LoVo (cell line): ENCODE data around the gene TMEM191B.
"Not testable (repeated sequence)": the region's sequence is repeated elsewhere in the genome, so short reads cannot be mapped to it uniquely, and the experiment has no call there.

Experiments
- DNase-seq: peaks from one replicate; pipeline ENCODE4 v3.0.0-alpha.2; 2016; ENCODE audit warnings: low spot score

Gene TMEM191B

DNA sequence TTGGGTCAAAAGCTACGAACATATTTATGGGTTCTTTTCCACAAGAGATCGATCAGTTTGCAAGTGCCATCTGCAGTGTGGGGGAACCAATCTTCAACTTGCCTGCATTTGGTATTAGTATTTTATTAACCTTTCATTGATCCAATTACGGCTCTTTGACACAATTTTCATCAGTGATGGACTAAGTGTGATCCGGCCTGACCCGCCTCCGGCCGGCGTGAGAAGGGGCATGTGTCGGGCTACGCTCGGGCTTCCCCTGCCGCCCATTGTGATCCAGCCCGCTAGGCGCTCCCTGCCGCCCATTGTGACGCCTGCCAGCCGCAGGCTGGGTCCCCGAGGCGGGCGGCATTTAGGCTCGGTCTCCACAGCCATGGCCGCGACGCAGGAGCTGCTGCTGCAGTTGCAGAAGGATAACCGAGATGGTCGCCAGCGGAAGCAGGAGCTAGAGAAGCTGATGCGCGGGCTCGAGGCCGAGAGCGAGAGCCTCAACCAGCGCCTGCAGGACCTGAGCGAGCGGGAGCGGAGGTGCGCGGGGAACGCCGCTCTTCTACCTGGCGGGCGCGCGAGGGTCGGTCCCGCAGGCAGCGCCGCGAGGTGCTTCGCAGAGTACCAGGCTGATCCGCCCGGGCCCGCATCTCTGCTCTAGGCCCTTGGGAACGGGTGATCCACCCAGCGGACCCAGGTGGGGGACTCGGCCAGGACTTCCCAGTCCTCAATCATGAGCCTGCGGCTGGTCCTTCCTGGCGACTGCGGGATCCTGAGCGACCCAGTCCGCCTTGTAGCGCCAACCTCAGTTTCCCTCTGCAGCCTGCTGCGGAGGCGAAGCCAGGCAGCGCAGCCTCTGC, at the start of gene TMEM191B:
TMEM191B (plus strand) TSS at position 51 of the 845 bp plus-strand sequence; CDS start at position 230, 179 bp downstream.
- DNase-seq = not testable (repeated sequence)

DNA sequence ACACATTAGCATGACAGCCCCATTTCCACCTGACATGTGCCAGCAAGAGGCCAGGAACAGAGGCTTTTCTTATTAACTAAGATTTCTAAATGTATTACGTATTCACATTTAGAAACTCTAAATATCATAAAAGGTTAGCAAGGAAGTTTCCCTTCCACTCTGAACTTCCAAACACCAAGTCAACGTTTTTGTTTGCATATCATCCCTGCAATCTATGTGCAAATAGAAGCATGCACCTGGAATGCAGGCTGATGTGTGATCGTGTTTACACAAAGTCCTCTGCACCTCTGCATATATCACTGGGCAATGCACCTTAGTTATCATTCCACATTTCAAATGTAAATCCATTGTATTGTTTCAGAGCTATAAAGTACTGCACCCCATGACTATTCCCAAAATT, 31.4 kb upstream of the TMEM191B start:
- DNase-seq = not testable (repeated sequence)

DNA sequence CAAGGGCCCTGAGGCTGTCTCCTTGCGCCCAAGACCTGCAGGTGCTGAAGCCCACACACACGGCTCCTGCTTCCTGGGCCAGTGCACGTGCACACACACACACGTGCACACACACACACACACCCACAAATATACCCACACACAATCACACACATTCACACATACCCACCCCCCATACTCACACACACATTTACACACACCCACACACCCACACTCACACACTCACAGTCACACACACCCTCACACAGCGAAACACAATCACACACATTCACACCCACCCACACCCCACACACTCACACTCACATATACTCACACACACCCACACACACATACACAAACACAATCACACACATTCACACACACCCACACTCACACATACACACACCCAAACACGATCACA, 16.3 kb upstream of the TMEM191B start:
- DNase-seq = not testable (repeated sequence)

DNA sequence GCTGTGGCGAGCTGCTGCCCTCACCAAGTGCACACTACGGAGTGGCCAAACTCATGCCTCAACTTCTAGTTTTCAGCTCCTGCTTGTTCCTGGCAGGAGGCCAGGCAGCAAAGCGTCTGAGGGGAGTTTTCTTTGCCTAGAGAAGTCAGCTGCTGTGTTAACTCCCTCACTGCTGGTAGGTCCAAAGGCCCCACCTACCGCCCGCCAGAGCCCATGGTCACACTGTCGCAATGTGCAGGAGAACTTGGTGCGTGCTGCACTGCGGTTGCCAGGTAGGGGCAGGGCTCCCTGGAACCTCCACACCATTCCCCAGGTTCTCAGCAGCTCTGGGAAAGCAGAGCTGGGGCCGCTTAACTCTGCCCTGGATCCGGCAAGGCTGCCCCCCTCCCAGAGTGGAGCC, 15.2 kb upstream of the TMEM191B start:
- not testable (repeated sequence) for DNase-seq

GRCh38 chr22:18513454-18513853, 14.1 kb upstream of the TMEM191B start:
- DNase-seq = not testable (repeated sequence)

DNA sequence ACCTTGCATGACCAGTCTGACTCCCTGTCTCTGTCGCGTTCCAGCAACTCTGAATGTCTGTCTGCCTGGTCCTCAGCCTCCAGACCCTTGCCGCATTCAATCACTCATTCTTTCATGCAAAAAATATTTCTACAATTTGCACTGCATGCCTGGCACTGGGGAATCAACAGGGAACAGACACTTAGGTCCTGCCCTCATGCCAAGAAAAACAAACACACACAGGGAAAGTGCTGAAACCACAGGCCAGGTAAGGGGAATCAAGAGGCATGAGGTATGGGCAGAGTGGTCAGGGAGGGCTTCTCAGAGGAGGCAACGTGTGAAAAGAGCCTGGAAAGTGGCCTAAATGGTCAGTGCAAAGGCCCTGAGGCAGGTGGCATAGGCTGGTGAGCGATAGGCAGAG, 9.5 kb upstream of the TMEM191B start, which contains the start of gene GGTLC3:
GGTLC3 (minus strand) TSS at position 101 of the 400 bp plus-strand sequence. CDS start 264 bp downstream, outside the sequence.
- not testable (repeated sequence) for DNase-seq

DNA sequence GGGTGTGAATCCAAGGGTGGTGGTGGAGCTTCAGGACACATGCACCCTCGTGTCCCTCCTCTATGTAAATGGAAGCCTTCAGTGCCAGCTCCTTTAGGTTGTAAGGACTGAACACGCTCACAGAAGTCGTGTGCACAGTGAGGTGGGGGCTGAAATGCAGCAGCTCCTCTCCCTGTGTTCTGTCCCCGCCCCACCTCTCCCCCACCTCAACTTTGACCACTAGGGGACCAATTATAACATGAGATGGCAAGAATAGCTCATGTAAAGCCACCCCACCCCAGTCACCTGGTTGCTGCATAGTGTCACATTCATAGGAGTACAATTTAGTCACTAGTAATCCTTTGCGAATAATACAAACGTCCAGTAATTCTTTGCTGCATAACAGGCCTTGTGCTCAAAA, 4.8 kb upstream of the TMEM191B start:
- not testable (repeated sequence) for DNase-seq

- not testable (repeated sequence) for DNase-seq
These were observed 4.3 kb upstream of the TMEM191B start for GRCh38 chr22:18523328-18523727.

- DNase-seq = peak; percentile 79
These were observed 1.2 kb downstream of the TMEM191B start for GRCh38 chr22:18528597-18529415.

- DNase-seq = not testable (repeated sequence)
These were observed 2.0 kb downstream of the TMEM191B start for GRCh38 chr22:18529416-18530145.

DNA sequence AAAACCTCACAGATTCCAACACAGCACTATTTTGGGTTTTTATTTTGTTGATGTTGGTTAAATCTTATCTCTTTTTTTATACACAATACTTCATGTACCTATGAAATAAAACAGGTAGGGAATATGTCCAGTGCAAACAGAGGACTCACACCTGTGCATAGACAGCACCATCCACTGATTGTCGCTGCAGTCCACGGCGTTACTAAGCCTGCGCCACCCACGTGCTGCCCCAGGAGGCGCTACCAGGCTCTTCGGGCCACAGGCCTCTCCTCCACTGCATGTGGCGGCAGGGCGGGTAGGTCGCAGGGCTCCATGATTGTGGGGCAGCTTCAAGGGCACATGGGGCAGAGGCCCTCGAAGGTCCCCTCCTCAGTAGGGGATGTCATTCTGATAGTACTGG, 6.0 kb downstream of the TMEM191B start:
- not testable (repeated sequence) for DNase-seq

GRCh38 chr22:18534315-18534714, 6.7 kb downstream of the TMEM191B start:
- not testable (repeated sequence) for DNase-seq

DNA sequence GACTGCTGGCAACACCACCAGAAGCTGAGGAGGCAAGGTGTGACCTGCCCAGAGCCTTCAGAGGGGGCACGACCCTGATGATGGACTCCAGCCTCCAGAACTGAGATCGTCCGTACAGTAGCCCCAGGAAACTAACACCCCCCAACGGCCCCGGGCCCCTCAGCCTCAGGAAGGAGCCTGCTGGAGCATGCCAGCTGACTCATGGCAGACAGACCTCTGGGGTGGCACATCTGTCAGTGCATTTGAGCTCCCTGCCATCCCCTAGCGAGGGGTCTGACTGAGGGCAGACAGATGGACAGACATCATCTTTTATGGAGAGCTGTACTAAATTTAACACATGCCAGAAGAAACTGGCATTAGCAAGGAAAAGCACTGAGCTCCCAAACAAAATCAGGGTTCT, 12.4 kb downstream of the TMEM191B start:
- not testable (repeated sequence) for DNase-seq

DNA sequence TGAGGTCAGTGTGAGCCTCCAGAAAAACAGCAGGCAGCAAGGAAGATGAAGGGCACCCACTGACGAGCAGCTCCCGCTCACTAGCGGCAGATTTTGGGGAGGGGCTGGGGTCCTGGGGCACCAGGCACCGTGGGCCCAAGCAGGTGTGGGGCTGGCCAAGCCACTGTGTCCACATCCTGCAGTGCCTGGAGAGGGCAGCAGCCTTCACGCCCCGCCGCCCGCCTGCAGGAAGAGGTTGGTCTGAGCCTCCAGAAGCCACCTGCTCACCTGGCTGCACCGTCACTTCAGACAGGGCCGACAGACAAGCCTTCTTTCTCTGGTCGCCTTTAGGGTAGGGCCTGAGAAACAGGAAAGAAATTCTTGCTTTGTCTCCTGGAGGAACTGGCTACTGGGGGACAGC, 15.8 kb downstream of the TMEM191B start:
- DNase-seq = not testable (repeated sequence)

DNA sequence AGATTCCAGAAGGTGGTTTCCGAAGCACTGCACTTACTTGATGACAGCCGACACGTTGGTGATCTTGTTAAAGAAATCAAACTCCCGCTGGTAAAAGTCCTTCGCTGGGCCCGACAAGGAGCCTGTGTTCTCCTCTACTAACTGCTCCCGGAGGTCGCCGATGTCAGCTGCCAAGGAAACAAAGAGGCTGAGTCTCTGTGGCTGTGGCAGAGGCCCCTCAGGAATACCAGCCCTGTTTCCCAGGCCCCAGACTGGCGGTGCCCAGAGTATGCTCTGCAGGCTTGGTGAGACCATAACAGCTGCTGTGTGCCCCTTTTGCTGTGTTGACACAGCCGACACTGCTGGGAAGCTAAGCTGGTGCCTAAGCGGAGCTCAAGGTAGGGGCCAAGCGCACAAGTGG, 17.0 kb downstream of the TMEM191B start:
- DNase-seq = not testable (repeated sequence)

DNA sequence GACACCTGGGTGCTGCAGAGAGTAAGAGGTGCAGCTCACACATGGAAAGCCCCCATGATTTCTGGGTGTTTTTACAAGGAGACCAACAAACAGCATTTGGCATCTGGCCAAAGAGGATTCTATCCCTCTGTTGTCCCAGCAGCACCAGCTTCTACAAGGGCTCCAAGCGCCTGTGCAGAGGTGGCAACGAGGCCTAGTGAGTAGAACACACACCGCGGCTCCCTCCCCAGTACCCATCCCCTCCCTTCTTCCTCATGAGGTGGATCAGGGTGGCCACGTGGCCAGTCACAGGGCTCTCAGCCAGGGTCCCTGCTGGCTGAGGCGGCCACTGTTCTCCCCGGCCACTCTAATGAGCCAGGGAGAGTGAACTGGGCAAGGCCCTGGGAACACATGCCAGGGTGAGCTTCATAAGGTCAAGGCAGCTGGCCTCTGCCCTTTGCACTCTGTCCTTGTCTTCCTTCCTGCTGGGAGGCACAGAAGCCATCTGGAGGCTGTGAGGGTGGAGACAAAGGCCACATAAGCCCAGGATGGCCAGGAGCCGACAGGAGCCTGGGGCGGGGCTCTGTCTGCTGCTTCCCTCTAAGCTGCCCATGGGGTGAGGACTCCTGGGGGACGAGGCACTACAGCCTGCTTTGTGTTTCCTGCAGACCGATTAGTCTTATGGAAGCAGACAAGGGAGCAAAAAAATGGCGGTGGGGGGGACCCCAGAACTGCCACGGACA, 22.0 kb downstream of the TMEM191B start:
- not testable (repeated sequence) for DNase-seq

DNA sequence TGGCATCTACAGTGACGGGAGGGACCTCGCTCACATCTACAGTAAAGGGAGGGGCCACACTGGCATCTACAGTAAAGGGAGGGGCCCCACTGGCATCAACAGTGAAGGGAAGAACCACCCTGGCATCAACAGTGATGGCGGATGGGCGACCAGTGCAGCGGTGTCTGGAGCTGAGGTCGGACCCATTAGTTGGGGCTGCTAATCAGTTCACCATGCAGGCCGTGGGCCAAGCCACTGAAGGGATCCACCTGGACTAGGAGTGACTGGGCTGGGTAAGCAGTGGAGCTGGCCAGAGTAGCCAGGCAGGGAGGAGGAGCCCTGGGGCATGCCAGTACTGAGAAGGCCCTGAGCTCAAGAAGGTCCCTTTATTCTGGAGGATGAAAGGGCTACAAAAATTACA, 23.4 kb downstream of the TMEM191B start:
- not testable (repeated sequence) for DNase-seq

DNA sequence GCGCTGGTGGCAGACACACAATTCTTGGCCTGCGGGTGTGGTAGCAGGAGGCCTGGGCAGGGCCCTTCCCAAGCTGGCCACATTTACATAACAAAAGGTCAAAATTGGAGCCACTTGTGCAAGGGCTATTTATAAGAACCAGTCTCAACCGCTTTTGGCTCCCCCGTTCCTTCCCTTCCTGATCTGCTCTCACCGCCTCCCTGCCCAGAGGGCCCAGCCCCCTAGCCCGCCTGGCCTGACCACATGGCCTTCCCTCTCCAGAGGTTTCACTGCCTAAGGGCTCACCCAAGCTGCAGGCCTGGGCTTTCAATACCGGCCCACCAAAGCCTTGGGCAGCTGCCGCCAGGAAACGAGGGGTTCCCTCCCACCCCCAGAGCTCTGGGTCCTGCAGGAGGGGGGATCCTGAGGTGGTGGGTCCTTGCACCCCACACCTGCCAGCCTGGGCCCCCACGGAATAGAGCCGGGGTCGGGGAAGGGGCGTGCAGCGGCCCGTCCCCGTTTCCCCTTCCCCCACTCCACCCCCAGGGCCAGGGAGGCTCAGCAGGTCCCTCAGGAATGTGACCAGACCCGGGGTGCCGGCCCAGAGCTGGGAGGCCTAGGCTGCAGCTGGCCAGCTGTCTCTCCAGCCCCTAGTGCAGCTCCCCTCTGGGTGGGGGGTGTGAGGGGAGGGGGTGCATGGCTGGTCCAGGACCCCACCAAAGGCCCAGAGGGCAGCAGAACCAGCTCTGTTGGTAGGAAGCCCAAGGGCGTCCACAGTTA, 25.4 kb downstream of the TMEM191B start:
- DNase-seq = not testable (repeated sequence)

DNA sequence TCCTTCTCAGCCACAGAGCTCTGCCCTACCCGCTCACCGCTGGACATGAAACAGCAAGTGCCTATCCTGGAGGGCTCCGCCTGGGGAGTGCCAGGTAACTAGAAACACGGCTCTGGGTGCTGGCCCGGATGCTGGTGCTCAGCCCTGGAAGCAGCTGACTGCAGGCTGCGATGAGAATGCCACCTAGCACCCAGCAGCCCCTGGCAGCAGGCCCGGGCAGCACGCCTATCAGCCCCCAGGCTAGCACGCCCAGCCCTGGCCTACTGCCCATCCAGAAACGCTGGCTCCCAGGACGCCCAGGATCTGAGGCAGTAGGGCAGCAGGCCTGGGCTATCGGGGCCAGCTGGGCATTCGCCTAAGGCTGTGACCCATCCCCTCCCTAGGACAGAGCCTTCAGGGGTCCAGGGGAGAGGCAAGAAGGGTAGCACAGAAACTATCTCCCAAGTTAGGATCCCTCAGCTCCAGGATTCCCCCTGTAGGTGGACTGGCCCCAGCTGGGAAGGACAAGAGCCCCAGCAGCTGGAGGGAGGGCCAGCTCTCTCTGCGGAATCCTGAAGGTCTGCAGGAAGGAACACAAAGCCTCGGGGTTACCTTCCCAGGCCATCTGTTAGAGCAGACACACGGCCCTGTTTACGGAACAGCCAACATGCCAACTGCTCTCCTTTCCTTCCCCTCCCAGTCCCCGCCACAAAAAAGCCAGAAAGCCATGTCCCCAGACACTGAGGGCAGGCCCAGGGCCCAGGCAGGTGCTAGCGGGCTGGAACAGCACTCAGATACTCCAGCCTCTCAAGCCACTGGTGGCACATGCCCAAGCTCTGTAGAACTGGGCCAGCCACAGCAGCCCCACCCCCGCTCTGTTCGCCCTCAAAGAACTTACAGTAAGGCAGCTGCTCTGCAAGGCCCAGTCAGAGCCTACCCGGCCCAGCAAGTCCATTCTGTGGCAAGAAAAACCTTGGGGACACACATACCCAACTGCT, 27.0 kb downstream of the TMEM191B start:
- not testable (repeated sequence) for DNase-seq
